AG04450 (cell line): ENCODE measurements around the gene GALNT7. TPM values are rescaled to one million over a fixed set of nuclear protein-coding genes. Genes with fewer than 3 reads are reported as not detected.

Experiments used
- CTCF ChIA-PET: fragments of 300-600, 350-600 bp; formaldehyde crosslinking; extraction: SDS; loops from one replicate; lab custom pipeline; 2022; ENCODE audit warnings: antibody characterized with exemption, inconsistent platforms; lab: Charles Lee
- POLR2A ChIA-PET: fragments of 350-600 bp; formaldehyde crosslinking; extraction: SDS; loops from one replicate; lab custom pipeline; 2021; ENCODE audit warnings: antibody characterized with exemption, inconsistent platforms; lab: Yijun Ruan, JAX
- DNase-seq: peaks from one replicate; pipeline ENCODE4 v3.0.0-alpha.2; 2011; ENCODE audit warnings: low read depth, low spot score
- H3K27ac ChIP-seq: one replicate; pipeline ENCODE4 v1.5.1; 2012; ENCODE audit warnings: low read depth, low read length, control low read depth
- H3K27me3 ChIP-seq: one replicate; pipeline ENCODE4 v1.6.0; 2012; ENCODE audit warnings: low read length; ENCODE audit not compliant: control insufficient read depth, insufficient read depth
- H3K4me3 ChIP-seq: 2 replicates; pipeline ENCODE4 v1.5.1; 2011; ENCODE audit warnings: mild to moderate bottlenecking, low read depth, low read length, control low read depth
- H3K9me3 ChIP-seq: 2 replicates; pipeline ENCODE4 v1.5.1; 2012; ENCODE audit warnings: low read length; ENCODE audit not compliant: control insufficient read depth, insufficient read depth
- CTCF ChIP-seq: IDR thresholded peaks from 2 replicates; pipeline ENCODE4 v1.5.1; 2011; ENCODE audit warnings: low read depth, low read length, control low read depth, inconsistent platforms
- polyA plus RNA-seq: library from polyadenylated mRNA; depleted of rRNA; stranded (reverse); fragments of >200 nt; gene quantifications from 2 replicates; pipeline ENCODE4 v1.2.3, GENCODE V29; 2011

Gene GALNT7
- polyA plus RNA-seq, 1 experiment, result 47.6 TPM

GRCh38 chr4:173138624-173139023 lies 30.0 kb upstream of the GALNT7 start:
- ChIA-PET POLR2A (no interaction called here), CTCF (no interaction called here)
- no peaks in the 10 kb centered on the region for H3K9me3 ChIP-seq
- no peak for DNase-seq
- H3K27me3 ChIP-seq, result no peaks in the 10 kb centered on the region
- no peak overlapping the region for H3K27ac ChIP-seq
- TF ChIP-seq CTCF, result no peak
- no peak overlapping the region for H3K4me3 ChIP-seq

GRCh38 chr4:173139561-173139960 lies 29.1 kb upstream of the GALNT7 start:
- DNase-seq, result no peak
- no peak overlapping the region for H3K4me3 ChIP-seq
- H3K9me3 ChIP-seq, result no peaks in the 10 kb centered on the region
- H3K27me3 ChIP-seq, result no peaks in the 10 kb centered on the region
- no peak for TF ChIP-seq CTCF
- ChIA-PET CTCF (interaction anchor here (0.6 kb wide), 1 partner anchor 116 kb away, joined by 3 read pairs; no protein-coding TSS in a partner anchor), POLR2A (no interaction called here)
- no peak overlapping the region for H3K27ac ChIP-seq

GRCh38 chr4:173145131-173145530 lies 23.5 kb upstream of the GALNT7 start:
- ChIA-PET CTCF (no interaction called here), POLR2A (no interaction called here)
- DNase-seq, result no peak
- Histone ChIP-seq H3K4me3 (no peak overlapping the region), H3K27ac (no peak overlapping the region), H3K9me3 (no peaks in the 10 kb centered on the region), H3K27me3 (no peaks in the 10 kb centered on the region)
- no peak for TF ChIP-seq CTCF

- no peaks in the 10 kb centered on the region for H3K27me3 ChIP-seq
- no peak for DNase-seq
- no peaks in the 10 kb centered on the region for H3K9me3 ChIP-seq
- H3K27ac ChIP-seq, result no peak overlapping the region
- H3K4me3 ChIP-seq, result no peak overlapping the region
- CTCF ChIA-PET, result no interaction called here
- POLR2A ChIA-PET, result no interaction called here
- TF ChIP-seq CTCF, result no peak
Measured at GRCh38 chr4:173146456-173146855, 22.2 kb upstream of the GALNT7 start.

GRCh38 chr4:173151496-173151895 lies 17.1 kb upstream of the GALNT7 start:
- ChIA-PET CTCF (no interaction called here), POLR2A (no interaction called here)
- no peak for DNase-seq
- no peaks in the 10 kb centered on the region for H3K27me3 ChIP-seq
- H3K27ac ChIP-seq, result no peak overlapping the region
- TF ChIP-seq CTCF, result no peak
- H3K4me3 ChIP-seq, result no peak overlapping the region
- H3K9me3 ChIP-seq, result no peaks in the 10 kb centered on the region
